Erythroblast (primary cell): Measurements from ENCODE around the gene COBL.

Experiments used
- GATA1 ChIP-seq: IDR thresholded peaks from 2 replicates; pipeline ENCODE4 v1.6.1; 2011; ENCODE audit warnings: low read depth, mild to moderate bottlenecking, control low read depth, low read length, moderate library complexity
- POLR2A ChIP-seq: IDR thresholded peaks from 2 replicates; pipeline ENCODE4 v1.6.1; 2011; ENCODE audit warnings: mild to moderate bottlenecking, low read length

DNA sequence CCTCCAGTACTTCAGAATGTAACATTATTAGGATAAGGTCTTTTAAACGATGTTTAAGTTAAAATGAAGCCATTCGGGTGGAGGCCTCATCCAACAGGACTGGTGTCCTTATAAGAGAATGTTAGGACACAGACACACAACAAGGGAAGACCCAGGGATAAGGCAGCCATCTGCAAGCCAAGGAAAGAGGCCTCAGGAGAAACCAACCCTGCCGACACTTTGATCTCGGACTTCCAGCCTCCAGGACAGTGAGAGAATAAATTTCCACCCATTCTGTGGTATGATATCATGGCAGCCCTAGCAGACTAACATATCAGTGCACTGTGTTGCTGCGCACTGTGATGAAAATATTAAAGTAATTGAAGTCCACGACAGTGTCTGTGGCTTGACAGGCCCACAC lies 250.8 kb downstream of the COBL start:
- TF ChIP-seq POLR2A (no peak), GATA1 (no peak)
